Left lobe of liver (tissue), 2 donors: Measurements from ENCODE around the gene RNF144A. TPM values are rescaled to one million over a fixed set of nuclear protein-coding genes. Genes with fewer than 3 reads are reported as not detected.
"Not testable (repeated sequence)": the region's sequence is repeated elsewhere in the genome, so short reads cannot be mapped to it uniquely, and the experiment has no call there.

ENCODE experiments used
- ATAC-seq: fragments of 200-7000 bp; cut with Tn5 transposase; one replicate; pipeline ENCODE4 v1.9.1; 2020; ENCODE audit warnings: mild to moderate bottlenecking, moderate library complexity
- DNase-seq: peaks from one replicate; pipeline ENCODE4 v3.0.0-alpha.2; 2020; ENCODE audit warnings: low spot score
- total RNA-seq: library from RNA; stranded (reverse); gene quantifications from one replicate; pipeline ENCODE4 v1.2.1, GENCODE V29; 2021
- donor health status: DM: no; HTN: no; CAD: no; lungs with moderate emphysema.
- donor health status: DM: no; HTN: yes; CAD: no.

RNF144A gene
- total RNA-seq, 1 donor from 2014 or later, result 3.2 TPM

DNA sequence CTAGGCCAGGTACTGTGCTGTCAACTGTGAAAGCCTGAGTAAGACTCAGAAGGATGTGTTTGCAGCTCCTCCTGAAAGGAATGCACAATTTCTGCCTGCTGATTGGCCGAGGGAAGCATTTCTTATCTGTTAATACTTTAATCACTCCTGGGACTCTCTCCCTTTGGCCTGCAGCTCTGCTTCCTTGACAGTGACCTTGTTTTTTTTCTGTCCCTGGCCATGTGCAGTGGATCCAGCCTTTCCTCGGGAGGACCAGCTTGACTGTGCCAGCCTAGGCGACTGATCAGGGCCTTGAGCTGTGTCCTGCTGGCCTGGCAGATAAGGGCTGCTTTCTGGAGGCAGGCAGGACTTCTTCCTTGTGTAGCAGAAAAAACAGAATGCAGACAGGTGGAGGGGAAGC, 10.0 kb downstream of the RNF144A start:
- ATAC-seq, result no peak

DNA sequence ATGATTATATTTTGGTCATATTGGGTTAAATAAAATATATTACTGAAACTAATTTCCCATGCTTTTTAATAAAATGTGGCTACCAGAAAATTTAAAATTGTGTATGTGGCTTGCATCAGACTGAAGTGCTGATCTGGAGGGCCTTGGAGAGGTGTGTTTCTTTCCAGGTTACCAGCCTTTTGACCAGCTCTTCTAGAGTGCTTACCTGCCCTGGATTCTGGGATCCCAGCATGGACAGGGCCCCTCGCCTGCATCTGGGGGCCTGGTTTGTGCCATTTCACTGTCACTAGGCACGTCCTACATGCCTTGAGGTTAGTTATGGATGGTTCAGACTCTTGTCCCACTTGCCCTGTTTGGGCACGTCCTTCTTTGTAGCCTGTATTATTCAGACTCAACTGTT, 10.5 kb downstream of the RNF144A start:
- DNase-seq, result no peak
- ATAC-seq, result no peak

More for the DNA sequence above, 10.0 kb downstream of the RNF144A start:
- no peak for DNase-seq

DNA sequence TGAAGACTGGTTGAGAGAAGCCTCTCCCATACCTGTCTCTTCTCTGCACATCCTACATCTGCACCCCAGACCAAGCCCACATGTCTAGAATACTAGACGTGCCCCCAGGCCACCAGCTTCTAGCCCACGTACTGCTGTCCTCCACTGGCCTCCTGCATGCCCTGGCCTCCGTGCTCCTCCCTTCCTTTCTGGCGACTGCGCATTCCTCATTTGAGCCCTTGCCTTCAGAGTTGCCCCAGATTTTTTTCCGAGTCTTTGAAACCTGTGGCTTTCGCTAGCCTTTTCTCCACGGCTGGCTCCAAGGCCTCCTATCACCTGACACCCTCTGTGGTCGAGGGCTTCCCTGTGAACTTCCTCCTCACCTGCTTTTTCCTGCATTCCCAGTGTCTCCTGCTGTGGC, 11.2 kb downstream of the RNF144A start:
- no peak for DNase-seq
- ATAC-seq, result no peak

DNA sequence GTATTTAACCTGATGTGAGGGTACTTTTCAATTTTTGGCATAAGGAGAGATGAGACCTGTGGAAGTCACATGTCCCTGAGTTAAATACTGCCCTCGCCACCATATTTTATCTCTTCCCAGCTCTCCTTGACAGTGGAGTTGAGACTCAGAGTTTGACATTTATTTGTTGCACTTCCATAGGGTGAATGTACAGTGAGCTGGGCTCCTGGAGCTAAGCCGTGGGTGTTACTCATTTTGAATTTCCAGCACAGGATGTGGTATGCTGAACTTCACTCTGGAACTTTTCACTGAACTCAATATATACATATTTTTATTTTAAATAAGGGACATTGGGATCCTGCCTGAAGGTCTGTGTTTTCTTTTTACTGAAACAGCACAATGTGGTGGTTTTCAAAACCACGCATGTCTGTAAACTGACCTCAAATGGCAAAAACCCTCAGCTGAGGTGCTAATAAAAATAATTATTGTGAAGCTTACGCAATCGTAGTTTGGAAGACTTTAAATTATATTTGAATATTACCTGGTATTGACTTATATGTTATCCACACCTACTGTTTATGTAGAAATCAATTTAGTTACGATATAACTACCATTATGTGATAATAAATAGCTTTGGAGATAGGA, 12.1 kb downstream of the RNF144A start:
- DNase-seq (no peak), ATAC-seq (no peak)

DNA sequence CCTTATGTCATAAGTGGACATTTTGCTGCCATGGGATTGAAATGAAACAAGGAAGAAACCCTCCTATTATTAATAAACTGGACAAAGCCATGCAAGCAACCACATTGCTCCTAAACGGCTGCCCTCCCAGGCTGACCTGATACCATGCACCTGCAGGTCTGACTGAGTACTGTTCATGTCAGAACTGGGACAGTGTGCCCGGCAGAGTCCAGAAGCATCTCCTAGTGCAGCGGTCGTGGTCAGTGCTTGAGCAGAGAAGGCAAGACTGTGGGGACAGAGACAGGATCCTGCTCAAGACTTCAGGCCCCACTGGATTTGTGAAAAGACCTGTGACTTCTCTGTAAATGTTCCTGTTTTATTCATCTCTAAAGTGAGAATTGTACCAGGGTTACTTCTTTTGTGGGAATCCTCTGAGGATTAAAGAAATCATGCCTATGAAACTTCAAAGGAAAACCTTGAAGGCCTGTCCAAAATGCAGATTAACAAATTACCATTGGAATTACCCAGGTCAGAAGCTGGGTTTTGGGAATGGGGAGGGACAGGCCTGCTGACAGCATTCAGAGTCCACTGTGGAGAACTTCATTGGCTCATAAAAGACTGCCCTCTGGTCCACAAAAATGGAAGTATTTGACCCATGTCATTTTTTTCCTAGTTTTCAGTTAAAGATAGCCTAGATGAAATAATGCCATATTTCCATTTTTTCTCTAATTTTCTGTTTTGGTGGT, 13.9 kb downstream of the RNF144A start:
- ATAC-seq (no peak), DNase-seq (no peak)

DNA sequence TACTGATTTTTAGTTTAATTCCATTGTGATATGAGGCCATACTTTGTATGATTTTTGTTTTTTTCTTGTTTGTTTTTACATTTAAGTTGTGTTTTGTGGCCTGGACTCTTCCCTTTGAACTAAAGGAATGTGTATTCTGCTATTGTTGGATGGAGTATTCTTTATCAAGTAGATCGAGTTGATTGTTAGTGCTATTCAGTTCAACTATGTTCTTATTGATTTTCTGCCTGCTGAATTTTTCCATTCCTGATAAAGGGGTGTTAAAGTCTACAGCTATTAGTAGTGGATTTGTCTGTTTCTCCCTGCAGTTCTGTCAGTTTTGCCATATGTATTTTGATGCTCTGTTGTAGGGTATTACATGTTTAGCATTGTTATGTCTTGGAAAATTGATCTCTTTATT, 14.5 kb downstream of the RNF144A start:
- DNase-seq (no peak), ATAC-seq (no peak)

DNA sequence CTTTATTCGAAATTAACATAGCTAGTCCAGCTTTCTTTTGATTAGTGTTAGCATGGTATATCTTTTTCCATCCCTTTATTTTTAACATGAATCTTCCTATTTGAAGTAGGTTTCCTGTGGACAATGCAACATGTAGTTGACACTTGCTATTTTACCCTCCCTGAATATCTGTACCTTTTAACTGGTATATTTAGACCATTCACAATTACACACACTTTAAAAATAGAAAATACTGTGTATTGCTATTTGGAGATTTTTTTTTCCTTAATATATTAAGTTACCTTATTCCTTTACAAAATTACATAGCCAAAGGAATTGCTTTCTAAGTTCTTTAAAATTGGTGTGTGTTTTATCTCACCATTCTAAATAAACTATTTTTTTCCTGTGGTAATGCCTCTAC, 15.0 kb downstream of the RNF144A start:
- no peak for ATAC-seq
- DNase-seq, result no peak

DNA sequence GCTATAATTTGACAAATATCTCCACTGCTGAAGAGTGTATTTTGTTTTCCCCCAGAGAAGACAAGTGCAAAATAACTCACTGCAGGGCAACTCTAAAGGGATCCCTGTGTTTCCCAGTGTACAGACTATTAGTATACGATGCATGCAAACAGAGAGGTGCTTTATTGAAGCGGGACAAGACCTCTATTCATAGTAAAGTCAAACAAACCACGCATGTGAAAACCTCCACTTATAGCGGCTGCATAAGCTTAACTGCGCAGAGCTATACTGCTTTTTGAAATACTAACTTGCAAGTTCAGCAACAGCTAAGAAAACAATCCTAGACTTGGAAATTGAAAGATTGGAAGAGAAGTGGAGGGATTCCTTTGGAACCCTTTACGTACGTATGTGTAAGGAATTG, 15.6 kb downstream of the RNF144A start:
- DNase-seq, result no peak
- ATAC-seq, result no peak

DNA sequence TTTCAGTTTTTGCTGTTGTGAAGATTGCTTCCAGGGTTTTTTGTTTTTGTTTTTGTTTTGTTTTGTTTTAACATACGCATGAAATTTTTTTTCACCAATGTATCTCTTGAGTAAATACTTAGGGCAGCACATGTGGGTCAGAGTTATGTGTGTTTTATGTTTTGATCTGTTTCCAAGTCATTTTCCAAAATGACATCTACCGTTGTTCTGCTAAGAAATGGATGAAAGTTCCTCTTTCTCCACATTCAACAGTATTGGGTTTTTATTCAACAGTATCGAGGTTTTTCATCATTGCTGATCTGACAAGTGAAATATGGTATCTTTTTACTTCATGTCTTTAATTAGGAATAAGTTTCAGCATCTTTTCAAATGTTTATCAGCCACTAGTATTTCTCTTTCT, 16.7 kb downstream of the RNF144A start:
- ATAC-seq (no peak), DNase-seq (no peak)

DNA sequence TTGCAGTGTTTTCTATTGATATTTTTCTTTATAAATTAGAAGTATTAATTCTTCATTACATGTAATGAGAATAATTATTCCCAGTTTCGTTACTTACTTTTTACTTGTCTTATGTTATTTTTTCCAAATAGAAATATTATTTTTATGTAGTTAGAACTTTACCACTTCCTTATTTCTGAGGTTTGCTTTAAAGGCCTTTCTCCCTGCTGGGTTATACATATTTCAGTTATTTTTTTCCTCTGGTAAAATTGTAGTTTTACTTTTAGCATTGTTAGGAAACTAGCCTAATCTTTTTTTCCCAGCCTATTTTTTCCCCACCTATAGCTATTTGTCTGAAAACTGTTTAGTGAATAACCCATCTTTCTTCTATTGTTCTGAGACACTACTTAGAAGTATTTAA, 17.1 kb downstream of the RNF144A start:
- DNase-seq (no peak), ATAC-seq (no peak)

DNA sequence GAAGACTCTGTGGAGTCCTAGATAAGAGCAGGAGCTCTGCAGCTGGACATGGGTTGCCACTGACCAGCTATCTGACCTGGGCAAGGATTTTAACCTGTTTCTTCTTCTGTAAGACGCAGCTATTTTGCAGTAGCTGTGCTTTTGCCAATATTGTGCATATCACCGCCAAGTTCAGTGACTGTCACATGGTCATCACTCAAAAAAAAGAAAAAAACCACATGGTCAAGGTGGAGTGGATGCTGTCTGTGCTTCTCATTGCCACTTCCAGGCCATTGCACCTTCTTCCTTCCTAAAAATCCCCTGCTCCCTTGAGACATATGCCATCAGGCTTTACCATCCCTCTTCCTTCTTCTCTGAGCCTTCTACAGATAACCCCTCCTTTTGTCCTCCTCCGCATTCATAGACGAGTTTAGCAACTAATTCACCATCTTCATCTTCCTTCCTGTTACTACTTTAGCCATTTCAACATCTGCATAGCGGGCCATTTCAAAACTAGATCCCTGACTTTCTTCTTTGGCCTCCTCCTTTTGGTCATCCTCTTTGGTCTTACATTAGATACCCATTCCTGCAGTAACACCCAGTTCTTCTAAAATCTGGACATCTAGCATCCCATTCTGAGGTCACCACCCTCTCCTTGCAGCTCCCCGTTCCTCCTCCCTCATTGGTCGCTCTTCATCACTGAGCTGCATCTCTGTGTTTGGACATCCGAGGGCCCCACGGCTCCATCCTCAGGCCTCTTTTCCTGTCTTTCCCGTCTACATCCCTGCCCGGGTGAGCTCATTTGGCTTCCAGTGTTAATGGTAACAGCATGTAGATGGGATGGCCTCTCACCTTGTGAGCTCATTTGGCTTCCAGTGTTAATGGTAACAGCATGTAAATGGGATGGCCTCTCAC, 17.8 kb downstream of the RNF144A start:
- DNase-seq (no peak), ATAC-seq (no peak)

DNA sequence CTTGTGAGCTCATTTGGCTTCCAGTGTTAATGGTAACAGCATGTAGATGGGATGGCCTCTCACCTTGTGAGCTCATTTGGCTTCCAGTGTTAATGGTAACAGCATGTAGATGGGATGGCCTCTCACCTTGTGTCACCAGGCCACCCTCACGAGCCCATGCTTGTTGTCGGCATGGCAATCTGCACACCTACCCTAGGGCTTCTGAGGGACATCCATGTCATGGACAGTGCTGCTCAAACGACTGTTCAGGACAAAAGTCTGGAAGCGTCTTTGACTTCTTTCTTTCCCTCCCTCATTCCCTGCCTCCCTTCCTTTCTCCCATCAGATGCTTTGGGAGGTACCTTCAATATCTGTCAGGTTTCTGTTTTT, 18.4 kb downstream of the RNF144A start:
- not testable (repeated sequence) for ATAC-seq, DNase-seq

DNA sequence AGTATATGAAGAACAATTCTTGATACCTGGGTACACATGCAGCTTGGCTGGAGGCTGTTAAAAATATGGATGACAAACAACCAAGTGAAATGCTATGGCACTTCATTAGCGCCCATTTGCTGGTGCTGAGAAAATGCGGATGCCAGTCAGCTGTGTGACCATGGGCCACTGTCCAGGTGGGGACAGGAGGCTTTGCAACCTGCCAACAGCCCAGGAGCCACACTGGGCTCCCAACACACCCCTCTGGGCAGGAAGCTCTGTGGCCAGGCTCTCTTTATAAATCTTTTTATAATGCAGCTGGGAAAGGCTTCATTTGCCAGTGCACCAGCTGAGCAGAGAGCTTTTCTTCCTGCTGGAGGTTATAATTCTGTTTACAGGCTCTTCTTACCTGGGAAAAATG, 19.9 kb downstream of the RNF144A start:
- no peak for ATAC-seq
- DNase-seq, result no peak

DNA sequence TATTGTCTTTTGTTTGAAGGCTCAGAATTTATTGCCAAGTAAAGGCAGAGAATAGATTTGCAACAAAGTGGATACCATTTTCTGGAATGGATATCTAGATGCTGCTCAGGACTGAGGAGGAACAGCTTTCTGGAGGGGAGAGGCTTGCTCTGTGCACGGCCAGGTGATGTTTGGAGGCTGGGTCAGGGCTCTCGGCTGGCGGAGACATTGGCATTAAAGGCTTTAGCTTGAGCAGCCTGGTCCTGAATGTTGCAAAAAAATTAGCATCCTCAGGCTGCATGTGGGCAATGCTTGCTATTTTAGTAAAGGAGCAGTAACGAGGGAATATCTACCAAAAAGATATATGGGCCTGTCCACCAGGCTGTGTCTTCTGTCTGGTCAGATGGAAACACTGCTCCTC, 20.4 kb downstream of the RNF144A start:
- no peak for DNase-seq
- no peak for ATAC-seq

DNA sequence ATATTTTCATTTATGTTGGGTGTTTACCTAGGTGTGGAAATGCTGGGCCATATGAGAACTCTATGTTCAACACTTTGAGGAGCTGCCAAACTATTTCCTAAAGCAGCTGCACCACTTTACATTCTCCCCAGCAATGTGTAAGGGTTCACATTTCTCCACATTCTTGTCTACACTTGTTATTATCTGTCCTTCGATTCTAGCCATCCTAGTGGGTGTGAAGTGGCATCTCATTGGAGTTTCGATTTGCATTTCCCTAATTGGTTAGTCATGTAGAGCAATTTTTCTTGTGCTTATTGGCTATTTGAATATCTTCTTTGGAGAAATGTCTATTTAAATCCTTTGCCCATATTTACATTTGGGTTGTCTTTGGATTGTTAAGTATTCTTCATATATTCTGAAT, 21.9 kb downstream of the RNF144A start:
- ATAC-seq, result no peak
- DNase-seq, result no peak

DNA sequence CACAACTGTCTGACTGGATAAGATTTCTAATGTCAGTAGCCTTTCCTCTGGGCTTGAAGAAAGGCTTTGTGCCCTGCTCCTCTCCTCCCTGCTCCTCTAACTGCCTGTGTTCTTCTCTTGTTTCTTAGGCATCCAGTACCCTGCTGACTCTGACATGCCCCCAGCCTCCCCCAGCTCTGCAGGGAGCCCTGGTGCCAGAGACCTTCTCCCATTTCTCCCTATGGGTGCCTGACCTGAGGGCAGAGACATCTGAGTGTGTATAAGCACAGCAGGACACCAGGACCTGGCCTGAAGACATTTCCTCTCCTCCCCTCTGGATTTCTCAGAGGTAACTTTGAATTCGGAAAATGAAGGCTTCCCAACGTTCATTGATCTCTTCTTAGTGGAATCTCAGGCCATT, 23.6 kb downstream of the RNF144A start:
- DNase-seq (no peak), ATAC-seq (no peak)

DNA sequence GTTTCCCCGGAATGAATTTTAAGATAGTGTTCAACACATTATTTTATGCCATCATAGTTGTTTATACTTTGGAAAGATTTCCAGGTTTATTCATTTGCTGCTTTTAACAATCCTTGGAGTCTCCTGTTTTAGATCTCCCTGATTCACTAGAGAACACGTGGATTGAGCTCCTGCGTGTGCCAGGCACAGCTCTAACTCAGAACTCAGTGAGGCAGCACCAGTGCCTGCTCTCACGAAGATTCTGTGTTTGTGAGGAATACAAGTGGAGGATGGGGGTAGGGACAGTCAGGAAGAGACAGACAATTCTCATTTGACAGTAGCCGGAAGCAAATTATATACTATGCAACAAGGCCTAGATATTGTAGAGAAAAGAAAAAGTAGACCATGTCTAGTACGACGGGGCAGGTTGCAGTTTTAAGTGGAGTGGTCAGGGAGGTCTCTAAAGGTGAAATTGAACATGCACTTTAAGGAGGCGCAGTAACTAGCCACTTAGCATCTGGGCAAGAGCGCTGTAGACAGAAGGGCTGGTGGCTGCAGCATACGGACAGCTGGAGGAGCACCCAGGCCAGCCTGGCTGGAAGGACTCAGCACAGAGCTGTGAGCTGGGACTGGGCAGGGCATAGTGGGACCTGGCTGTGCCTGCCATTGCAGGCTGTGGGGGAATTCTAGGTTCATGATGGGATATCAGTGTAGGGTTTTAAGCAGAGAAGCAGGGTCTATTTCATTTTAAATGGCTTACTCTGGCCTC, 24.3 kb downstream of the RNF144A start:
- DNase-seq (no peak), ATAC-seq (no peak)

DNA sequence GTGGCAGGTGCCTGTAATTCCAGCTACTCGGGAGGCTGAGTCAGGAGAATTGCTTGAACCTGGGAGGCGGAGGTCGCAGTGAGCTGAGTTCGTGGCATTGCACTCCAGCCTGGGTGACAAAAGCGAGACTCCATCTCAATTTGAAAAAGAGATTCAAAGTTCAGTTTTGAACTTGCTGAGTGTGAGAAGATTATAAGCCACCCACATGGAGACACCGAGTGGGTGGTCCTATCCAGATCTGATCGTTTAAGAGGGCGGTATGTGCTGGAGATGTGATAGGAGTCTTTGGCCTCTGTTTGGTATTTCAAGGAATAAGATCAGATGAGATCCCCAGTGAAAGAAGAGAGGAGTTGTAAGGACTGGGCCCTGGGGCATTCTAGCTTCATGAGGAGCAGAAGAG, 25.6 kb downstream of the RNF144A start:
- ATAC-seq, result no peak
- DNase-seq, result no peak

DNA sequence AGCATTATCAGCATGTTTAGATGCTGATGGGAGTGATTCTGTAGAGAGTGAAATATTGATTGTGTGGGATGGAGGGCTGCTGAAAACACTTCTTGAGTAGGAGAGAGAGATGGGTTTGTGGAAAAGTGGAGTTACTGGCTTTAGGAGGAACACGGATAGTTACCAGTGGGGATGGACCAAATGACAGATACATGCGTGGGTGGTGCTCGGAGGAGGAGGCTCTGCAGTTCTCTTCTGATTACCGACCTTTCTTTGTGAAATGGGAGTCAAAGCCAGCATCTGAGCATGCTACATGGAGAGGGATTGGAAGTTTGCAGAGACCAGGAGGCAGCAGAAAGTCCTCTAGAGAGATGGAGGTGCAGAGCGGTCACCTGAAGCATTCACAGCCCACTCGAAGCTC, 26.3 kb downstream of the RNF144A start:
- DNase-seq (no peak), ATAC-seq (no peak)

DNA sequence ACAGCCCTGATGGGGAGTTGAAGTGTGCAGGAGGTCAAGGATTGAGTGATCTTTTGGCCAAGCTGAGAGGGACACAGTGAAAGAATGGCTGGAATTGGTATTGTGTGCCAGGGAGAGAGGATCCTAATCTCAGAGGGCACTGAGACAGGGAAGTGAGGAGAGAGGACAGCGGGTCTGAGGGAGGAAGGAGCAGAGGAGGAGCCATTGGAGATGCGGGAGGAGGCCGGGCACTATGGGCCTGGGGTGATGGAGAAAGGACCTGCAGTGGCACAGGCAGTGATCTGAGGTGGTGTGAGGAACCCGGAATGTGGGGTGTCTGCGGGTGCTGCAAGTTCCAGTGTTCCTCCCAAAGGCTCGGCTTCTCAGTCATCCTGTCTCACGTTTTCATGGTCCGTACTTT, 26.8 kb downstream of the RNF144A start:
- ATAC-seq, result no peak
- no peak for DNase-seq

DNA sequence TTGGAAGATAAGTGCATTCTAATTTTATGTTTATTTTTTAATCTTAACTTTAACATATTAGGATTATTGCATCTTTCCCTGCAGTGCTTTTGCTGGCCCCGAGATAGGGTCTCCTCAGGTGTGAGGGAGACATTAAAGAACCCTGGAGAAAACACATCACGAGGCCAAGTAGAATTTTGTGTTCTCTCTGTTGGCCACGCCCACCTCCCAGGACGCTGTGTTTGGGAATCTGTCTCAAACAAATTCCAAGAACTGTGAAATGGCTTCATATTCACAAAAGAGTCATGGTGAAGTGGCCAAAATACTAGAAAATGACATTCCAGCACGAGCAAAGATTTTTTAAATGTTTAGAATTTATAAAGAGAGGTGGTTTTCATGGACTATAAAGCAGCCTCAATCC, 27.3 kb downstream of the RNF144A start:
- DNase-seq (no peak), ATAC-seq (no peak)
